Tibial nerve (tissue), 3 donors: ENCODE data around the gene GALR2.

Source experiments
- POLR2A ChIP-seq, 2 donors: fragments of 450-650 bp; IDR thresholded peaks; one replicate each; pipeline ENCODE4 v1.6.1; 2017; ENCODE audit warnings: antibody characterized with exemption in 2 of 2, mild to moderate bottlenecking in 2 of 2, moderate library complexity in 2 of 2
- TF ChIP-seq, protein P1 (sequence below), 5 experiments: fragments of 200-600 bp in 3 of 5; fragments of 450-650 bp in 2 of 5; sonication (generic) in 3 of 5; IDR thresholded peaks; one replicate each; pipeline ENCODE4 v1.5.1; 2016 to 2019; ENCODE audit warnings: antibody characterized with exemption in 5 of 5, mild to moderate bottlenecking in 3 of 5, moderate library complexity in 2 of 5

DNA sequence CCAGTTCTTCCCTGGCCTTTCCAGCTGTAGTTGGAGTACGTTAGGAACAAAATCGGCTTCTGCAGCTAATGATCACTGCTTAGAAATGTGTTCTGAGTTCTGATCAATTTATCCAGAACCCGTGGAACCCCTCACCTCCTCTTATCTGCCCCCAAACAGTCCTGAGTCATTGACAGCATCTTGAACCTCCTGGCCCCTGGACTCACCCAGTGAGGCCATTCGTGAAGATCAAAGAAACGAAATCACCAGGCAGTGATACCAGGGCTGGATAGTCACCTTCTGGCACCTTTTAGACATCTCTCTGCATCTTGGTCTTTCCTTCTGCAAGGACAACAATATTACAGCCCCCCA lies 46.1 kb downstream of the GALR2 start:
- TF ChIP-seq, protein P1, sequence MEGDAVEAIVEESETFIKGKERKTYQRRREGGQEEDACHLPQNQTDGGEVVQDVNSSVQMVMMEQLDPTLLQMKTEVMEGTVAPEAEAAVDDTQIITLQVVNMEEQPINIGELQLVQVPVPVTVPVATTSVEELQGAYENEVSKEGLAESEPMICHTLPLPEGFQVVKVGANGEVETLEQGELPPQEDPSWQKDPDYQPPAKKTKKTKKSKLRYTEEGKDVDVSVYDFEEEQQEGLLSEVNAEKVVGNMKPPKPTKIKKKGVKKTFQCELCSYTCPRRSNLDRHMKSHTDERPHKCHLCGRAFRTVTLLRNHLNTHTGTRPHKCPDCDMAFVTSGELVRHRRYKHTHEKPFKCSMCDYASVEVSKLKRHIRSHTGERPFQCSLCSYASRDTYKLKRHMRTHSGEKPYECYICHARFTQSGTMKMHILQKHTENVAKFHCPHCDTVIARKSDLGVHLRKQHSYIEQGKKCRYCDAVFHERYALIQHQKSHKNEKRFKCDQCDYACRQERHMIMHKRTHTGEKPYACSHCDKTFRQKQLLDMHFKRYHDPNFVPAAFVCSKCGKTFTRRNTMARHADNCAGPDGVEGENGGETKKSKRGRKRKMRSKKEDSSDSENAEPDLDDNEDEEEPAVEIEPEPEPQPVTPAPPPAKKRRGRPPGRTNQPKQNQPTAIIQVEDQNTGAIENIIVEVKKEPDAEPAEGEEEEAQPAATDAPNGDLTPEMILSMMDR (IDR thresholded peaks at IDR 0.05) = no peak
- TF ChIP-seq POLR2A (IDR thresholded peaks at IDR 0.05) = no peak
